Breast epithelium (tissue), 3 donors: ENCODE data around the gene OPCML.

Experiments used
- CTCF ChIP-seq, 3 donors: fragments of 450-650 bp; IDR thresholded peaks; one replicate each; pipeline ENCODE4 v1.5.1; 2016 to 2017; ENCODE audit warnings: antibody characterized with exemption in 3 of 3, mild to moderate bottlenecking in 3 of 3, moderate library complexity in 3 of 3
- POLR2A ChIP-seq: fragments of 450-650 bp; IDR thresholded peaks from one replicate; pipeline ENCODE4 v1.6.1; 2016; ENCODE audit warnings: antibody characterized with exemption, mild to moderate bottlenecking, moderate library complexity

GRCh38 chr11:132821499-132821898 is 710.8 kb downstream of the OPCML start:
- TF ChIP-seq POLR2A (no peak), CTCF (IDR thresholded peaks at IDR 0.05) (no peak)
